Erythroblast (primary cell): ENCODE measurements around the gene ADGRV1.

ENCODE experiments used
- GATA1 ChIP-seq: IDR thresholded peaks from 2 replicates; pipeline ENCODE4 v1.6.1; 2011; ENCODE audit warnings: low read depth, mild to moderate bottlenecking, control low read depth, low read length, moderate library complexity
- POLR2A ChIP-seq: IDR thresholded peaks from 2 replicates; pipeline ENCODE4 v1.6.1; 2011; ENCODE audit warnings: mild to moderate bottlenecking, low read length

GRCh38 chr5:91126448-91126847, 567.9 kb downstream of the ADGRV1 start:
- TF ChIP-seq POLR2A: no peak
- TF ChIP-seq GATA1: no peak
